GM19023 (cell line): ENCODE data around the gene CLEC2L.

Experiments
- ATAC-seq: cut with Tn5 transposase; IDR thresholded peaks from one replicate; pipeline ENCODE4 v1.9.1; 2021; ENCODE audit warnings: mild to moderate bottlenecking, moderate library complexity; ENCODE audit not compliant: unreplicated experiment

Gene CLEC2L

GRCh38 chr7:139522830-139523198, 671 bp upstream of the CLEC2L start:
- no peak for ATAC-seq

- ATAC-seq: no peak
Observed at GRCh38 chr7:139523968-139524815, 707 bp downstream of the CLEC2L start.

DNA sequence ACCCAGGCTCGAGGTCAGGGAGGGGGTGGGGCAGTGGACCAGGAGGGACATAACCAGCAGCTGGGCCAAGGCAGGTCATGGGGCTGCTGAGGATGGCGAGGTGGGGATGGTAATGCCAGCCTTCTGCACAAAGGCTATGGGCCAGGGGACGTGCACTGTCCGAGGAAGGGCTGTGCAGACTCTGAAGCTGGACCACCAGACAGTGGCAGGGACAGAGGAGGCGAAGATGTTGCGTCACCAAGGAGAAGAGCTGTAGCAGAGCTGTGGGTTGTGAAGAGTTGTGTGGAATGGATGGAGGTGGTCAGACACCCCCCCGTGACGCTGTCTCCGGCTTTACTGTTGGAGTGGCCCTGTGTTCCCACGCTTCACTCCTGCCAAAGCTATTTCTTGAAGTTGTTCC, 1.8 kb downstream of the CLEC2L start:
- ATAC-seq: no peak

GRCh38 chr7:139525750-139526149, 2.3 kb downstream of the CLEC2L start:
- ATAC-seq: no peak

GRCh38 chr7:139526578-139527544, 3.4 kb downstream of the CLEC2L start:
- ATAC-seq: no peak

DNA sequence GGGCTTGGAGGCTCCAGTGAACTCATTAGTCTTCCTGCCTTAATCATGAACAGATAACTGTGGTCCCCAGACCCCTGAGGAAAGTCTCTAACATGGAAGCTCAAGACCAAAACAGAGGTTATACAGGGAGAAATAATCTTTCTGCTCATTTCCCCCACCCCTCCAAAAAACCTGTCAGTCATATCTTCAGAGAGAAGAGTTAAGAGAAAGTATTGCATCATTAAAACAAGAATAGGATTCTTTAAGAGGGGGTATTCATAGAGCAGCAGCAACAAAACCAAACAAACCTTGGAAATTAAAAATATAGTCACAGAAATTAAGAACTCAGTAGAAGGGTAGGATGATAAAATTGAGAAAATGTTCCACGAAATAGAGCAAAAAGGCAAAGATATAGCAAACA, 7.6 kb downstream of the CLEC2L start:
- no peak for ATAC-seq

DNA sequence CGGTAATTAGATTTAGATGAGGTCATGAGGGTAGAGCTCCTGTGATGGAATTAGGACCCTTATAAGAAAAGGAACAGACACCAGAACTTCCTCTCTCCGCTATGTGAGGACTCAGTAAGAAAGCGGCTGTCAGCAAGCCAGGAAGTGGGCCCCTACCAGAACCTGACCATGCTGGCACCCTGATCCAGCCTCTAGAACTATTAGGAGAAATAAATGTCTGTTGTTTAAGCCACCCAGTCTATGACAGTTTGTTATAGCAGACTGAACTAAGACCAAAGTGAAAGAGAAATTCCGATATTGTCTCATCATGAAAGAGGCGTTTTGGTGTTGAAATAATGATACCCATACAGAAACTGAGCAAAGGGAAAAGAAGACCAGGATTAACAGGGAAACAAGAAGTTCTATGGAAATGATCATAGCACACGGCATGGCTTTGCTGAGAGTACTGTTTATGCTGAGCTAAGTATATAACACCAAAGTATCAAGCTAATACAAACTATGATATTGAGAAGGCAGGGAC, 9.2 kb downstream of the CLEC2L start:
- ATAC-seq: no peak

DNA sequence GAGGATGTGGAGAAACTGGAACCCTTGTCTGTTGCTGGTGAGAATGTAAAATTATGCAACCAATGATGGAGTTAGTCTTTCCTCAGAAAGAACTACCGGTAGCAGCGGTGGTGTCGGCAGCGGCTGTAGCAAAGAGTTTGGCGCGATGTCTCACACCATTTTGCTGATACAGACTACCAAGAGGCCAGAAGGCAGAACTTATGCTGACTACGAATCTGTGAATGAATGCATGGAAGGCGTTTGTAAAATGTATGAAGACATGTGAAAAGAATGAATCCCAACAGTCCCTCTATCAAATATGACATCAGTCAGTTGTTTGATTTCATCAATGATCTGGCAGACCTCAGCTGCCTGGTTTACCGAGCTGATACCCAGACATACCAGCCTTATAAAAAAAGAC, 10.6 kb downstream of the CLEC2L start:
- no peak for ATAC-seq

DNA sequence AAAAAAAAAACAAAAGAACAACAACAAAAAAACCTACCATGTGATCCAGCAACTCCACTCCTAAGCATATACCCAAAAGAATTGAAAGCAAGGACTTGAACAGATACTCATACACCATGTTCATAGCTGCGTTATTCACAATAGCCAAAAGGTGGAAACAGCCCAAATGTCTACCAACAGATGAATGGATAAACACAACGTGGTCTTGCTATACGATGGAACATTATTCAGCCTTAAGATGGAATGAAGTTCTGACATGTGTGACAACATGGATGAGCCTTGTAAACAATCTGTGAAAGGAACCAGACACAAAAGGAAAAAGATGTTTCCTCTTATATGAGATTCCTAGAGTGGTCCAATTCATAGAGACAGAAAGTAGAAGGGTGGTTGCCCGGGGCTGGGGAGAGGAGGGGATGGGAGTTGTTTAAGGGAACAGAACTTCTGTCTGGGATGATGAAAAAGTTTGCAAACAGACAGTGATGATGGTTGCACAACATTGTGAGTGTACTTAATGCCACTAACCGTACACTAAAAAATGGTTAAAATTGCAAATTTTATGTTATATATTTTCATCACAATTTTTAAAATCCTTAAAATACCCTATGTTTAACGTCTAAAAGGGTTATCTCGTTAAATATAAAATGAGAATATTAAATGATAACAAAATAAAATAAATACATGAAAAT, 11.6 kb downstream of the CLEC2L start:
- no peak for ATAC-seq

- no peak for ATAC-seq
Observed at GRCh38 chr7:139536152-139536551, 12.7 kb downstream of the CLEC2L start.

DNA sequence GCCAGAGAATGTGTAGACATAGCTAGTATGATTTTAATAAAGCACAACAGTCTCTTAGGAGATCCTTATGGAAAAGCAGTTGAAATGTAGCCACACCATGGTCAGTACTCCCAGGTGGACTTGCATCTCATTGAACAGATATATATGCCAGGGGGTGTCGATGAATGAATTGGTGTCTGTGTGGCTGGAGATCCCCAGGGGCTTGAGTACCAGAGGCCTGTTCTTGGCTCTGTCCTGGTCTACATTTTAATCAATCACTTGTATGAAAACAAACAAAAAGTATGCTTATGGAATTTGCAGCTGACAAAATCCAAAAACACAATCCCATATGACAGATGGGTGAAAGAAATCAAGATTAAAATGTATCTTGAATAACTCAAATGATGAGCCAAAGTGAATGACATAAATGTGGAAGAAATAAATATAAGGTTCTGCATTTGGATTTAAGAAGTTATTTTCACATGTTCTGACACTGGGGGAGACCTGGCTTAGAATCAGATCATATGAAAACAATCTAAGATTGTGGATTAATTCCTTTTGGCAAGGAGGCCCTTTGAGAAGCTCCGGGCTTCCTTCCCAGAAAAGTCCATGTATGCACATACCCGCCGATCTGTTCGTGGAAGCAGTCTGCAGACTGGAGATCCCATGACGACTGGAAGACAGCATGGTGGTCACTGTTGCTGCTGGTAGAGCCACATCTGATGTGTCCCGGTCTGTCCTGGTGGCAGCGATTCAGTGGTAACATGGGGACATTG, 15.6 kb downstream of the CLEC2L start:
- no peak for ATAC-seq

DNA sequence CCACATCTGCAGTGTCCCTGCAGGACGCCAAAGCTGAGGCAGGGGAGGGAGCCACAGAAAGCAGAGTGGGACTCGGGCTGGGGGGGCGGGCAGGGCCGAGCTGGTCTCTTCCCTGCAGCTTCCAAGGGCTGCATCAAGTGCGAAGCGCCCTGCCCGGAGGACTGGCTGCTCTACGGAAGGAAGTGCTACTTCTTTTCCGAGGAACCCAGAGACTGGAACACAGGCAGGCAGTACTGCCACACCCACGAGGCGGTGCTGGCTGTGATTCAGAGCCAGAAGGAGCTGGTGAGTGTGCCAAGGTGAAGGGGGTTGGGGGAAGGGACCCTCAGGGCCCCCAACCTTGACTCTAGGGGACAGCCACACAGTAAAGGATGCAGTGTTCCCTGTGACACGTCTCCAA, 16.7 kb downstream of the CLEC2L start:
- no peak for ATAC-seq

- ATAC-seq: no peak
Observed at GRCh38 chr7:139541600-139542307, 18.3 kb downstream of the CLEC2L start.

DNA sequence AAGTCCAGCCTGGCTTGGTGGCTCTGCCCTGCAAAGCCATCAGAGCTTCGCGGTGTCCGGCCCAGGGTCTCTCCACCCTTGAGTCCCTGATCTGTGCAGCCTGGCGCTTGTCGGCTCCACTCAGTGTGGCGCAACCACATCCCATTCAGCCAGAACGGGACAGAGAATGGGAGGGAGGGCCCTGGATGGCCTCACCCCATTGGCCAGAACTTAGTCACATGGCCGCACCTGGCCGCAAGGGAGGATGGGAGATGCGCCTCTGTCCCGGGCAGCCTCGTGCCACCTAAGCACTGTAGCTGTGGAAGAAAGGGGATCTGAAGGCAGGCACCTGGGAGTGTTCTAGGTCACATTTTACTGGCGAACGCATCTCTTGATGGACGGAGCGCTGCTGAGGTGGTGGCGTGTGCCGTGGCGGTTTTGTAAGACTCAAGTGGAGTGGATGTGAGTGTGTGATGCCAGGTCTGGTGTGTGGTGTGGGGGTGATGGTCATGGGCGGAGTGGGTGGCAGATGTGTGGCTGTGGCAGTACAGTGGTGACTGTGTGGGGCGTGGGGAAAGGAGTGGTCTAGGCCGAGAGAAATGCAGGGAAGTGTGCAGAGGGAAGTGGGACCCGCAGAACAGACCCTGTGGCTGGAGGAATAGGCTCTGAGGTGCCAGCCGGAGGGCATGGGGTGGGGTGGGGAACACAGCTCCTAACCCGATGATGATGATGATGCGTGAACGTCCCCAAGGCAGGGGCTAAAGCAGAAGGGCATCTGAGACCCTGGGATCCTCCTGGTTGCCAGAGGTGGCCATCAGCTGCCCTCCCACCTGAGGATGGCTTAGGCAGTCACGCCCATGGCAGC, 19.0 kb downstream of the CLEC2L start:
- no peak for ATAC-seq

DNA sequence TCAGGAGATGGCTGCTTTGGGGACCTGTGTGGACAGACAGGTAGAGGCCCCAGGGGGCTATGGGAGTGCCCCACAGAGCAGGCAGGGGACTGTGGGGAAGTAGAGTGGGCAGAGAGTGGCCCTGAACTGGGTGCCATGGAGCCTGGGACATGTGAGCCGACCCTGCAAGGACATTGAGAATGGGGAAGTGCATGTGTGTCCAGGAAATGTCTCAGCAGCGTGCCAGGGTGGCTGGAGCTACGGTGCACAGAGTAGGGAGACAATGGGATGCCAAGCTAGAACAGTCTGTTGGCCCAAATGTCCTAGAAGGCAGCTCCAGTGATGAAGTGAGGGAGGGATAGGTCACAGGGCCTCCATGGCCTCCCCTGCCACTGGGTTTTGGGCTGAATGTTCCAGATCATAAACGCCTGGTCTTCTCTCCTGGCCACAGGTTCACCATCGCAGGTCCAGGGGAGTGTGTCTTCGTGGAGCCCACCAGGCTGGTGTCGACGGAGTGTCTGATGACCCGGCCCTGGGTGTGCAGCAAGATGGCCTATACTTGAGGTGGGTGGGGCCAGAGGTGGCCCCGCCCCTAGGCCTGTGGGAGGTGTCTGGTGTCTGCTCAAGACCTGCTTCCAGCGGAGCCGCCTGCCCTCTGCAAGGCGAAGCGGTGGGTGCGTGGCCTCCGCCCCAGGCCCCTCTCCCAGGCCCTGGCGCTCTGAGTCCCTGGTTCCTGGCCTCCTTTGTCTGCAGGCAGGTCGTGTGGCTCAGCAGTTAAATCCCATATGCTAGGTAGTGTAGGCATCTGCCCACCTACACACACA, 20.5 kb downstream of the CLEC2L start:
- no peak for ATAC-seq

DNA sequence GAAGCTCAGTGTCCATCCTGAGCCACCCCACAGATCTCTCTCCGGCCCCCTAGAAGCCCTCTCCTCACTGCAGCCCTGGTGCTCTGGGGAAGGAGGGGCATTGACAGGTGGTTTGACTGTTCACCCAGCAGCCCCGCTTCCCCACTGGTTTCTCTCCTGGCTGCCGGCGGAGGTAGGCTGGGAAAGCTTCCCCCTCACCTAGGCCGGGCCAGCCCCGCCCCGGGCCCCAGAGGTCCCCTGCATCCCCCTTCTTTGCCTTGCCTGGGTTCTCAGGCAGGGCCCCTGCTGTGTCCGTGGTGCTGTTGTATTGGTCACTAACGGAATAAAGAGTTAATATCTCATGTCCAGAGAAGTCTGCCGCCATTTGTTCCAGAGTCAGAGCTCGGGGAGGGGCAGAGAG, 21.2 kb downstream of the CLEC2L start:
- no peak for ATAC-seq

DNA sequence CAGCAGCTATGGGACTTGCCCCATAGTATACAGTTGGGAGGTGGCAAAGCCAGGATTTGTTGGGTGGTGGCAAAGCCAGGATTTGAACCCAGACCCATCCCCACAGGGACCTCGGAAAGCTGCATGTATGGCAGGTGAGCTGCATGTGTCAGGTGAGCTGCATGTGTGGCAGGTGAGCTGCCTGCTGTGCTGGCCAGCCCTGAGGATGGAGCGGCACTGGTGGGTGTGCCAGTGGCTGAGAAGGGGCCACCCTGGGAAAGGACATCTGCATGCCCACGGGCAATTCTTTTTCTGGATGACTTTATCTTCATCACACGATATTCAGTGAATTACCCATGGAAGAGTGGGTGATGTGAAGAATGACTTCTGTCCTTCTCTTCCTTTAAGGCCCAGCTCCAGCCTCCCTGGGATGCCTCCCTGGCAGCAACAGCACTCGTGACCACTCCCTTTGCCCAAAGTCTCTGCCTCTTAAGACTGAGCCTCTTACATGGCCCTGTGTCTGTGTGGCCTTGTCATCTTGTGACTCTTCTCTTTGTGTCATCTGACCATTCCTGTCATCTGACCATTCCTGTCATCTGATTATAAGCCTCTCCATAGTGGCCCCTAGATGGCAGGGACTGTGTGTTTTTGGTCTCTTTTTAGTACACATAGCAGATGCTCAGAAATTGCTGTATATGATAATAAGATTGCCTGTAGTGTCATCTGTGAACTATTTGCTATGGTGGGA, 25.0 kb downstream of the CLEC2L start:
- no peak for ATAC-seq
